ENCODE results near the gene RNASE3.
"Not testable (repeated sequence)": the region's sequence is repeated elsewhere in the genome, so short reads cannot be mapped to it uniquely, and the experiment has no call there.

The RNASE3 gene

GRCh38 chr14:20910822-20911221 is 19.6 kb downstream of the RNASE3 start:
- DNase-seq: not testable (repeated sequence)

DNA sequence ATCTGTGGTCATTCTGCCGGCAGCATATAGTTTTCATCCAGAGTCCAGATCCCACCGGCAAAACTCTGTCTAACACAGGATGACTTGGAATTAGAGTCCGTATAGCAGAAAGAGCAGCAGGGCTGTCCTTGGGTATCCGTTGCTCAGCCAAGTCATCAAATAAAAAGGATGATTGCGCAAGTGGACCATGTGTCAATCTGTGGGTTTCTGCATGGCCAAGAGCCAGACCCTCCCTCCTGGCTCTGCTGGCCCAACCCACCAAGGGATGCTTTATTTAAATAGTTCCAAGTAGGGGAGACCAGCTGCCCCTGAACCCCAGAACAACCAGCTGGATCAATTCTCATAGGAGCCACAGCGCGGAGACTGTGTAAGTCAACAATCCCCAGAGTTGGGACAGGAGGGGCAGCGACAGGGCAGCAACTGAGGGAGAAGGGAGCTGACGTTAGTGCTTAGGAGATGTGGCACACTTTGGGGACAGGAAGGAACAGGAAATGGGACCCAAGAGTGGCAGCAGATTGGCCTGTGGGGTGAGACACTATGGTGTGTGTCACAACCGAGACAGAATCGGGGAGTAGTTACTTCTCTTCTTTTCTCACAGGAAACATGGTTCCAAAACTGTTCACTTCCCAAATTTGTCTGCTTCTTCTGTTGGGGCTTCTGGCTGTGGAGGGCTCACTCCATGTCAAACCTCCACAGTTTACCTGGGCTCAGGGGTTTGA is 28.0 kb downstream of the RNASE3 start:
- peak in 3 of 51 donors; percentile 0 to 3 (median 2) for DNase-seq

GRCh38 chr14:20923766-20924297 is 32.6 kb downstream of the RNASE3 start:
- not testable (repeated sequence) for DNase-seq

- peak in 14 of 51 donors; percentile 1 to 34 (median 9) for DNase-seq
Observed at GRCh38 chr14:20934148-20934762, 43.1 kb downstream of the RNASE3 start.

DNA sequence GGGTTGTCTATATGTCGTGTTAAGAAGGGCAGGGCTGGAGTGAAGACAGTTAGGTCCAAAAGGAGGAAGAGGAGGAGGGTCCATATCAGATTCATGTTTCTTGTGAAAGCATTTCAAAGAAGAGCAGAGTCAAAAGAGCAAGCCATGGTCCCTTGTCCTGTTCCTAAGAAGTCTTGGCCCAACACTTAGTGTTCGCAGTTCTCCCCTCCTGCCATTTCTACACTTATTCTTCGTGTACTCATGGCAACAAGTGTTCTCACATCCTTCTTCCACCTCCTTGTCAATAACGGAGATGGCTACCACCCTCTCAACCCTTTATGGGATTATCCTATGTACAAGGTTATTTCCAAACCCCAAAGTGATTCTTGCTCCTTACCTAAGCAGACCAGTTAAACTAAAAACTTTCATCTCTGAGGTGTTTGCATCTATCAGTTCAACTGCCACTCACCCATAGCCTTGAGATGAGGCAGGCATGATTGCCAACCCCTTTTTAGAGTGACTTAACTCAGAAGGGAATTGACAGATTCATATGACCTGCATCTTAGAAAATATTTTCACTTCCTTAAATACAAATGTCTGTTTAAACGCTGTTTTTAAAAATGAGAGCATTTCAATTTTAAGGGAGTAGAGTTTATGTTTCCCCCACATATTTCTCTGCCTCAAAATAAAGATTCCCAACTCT is 44.3 kb downstream of the RNASE3 start:
- DNase-seq: no peak

Measured in hypothalamus (tissue), 51 donors.